Tibial artery (tissue), 4 donors: ENCODE measurements around the gene COMMD3.

Experiments
- DNase-seq, 2 donors: peaks; one replicate each; pipeline ENCODE4 v3.0.0-alpha.2; 2019
- H3K27ac ChIP-seq, 2 donors: fragments of 200-600 bp; sonication (generic) in 1 of 2; 1 replicate in 1 of 2; 2 replicates in 1 of 2; pipeline ENCODE4 v1.5.1; 2018 to 2019; ENCODE audit warnings: mild to moderate bottlenecking in 1 of 2
- H3K27me3 ChIP-seq, 2 donors: fragments of 200-600 bp; sonication (generic) in 1 of 2; one replicate each; pipeline versions ENCODE4 v1.5.1 to v1.6.0; 2016 to 2019
- H3K36me3 ChIP-seq, 3 donors: fragments of 200-600 bp; sonication (generic) in 2 of 3; one replicate each; pipeline ENCODE4 v1.5.1; 2016 to 2019; ENCODE audit warnings: mild to moderate bottlenecking in 2 of 3
- H3K4me1 ChIP-seq, 4 donors: fragments of 200-600 bp; sonication (generic) in 2 of 4; 1 replicate in 3 of 4; 2 replicates in 1 of 4; pipeline ENCODE4 v1.5.1; 2016 to 2019
- H3K4me3 ChIP-seq, 2 donors: fragments of 200-600 bp; sonication (generic) in 1 of 2; 1 replicate in 1 of 2; 2 replicates in 1 of 2; pipeline ENCODE4 v1.5.1; 2018 to 2019; ENCODE audit warnings: mild to moderate bottlenecking in 2 of 2
- H3K9me3 ChIP-seq, 3 donors: fragments of 200-600 bp; sonication (generic) in 1 of 3; one replicate each; pipeline ENCODE4 v1.5.1; 2016 to 2019
- CTCF ChIP-seq, 2 experiments: fragments of 200-600 bp in 1 of 2; fragments of 450-650 bp in 1 of 2; IDR thresholded peaks; one replicate each; pipeline ENCODE4 v1.5.1; 2017 to 2019; ENCODE audit warnings: antibody characterized with exemption in 2 of 2, mild to moderate bottlenecking in 1 of 2, moderate library complexity in 1 of 2
- intact Hi-C: fragments of 100-400 bp; cut with DNase I; formaldehyde crosslinking; loops from one replicate; pipeline ENCODE4 v1.15.0; 2023; ENCODE audit warnings: low total_unique reads

The COMMD3 gene

DNA sequence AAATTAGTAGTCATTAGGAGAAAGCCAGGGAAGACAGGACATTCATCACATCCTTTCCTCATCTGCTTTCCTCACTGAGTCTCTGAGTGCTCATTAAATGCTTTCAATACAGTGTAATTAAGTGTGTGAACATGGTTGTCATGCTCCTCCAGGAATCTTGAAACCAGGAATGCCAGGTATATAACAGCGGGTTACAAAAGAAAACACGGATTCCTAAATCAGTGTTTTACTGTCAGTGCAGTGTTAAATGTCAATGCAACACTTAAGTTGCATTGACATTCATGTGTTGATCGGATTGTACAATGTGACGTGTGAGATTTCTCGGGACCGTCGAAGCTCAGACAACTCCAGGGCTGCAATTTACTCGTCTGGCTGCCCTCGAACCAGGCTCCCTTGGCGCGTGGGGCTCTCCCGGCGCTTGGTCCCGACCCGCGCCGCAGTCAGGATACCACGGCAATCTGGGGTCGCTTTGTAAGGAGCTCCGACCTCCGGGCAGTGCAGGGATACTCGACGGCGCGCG lies 28.7 kb downstream of the COMMD3 start:
- Histone ChIP-seq H3K4me3 (peak overlapping the region in 1 of 2 donors; percentile 3), H3K36me3 (no peaks in the 10 kb centered on the region), H3K9me3 (peaks cover 0 to 7% (median 0%) of the 10 kb centered on the region in 3 donors), H3K27me3 (peaks cover 12 to 66% of the 10 kb centered on the region in 2 donors), H3K4me1 (peaks cover 0 to 19% (median 11%) of the 10 kb centered on the region in 4 donors), H3K27ac (no peak overlapping the region)
- TF ChIP-seq CTCF (IDR thresholded peaks at IDR 0.05): no peak
- DNase-seq: no peak
- intact Hi-C loops: loop anchor here (10.0 kb wide), 2 partner anchors 90 to 340 kb away; partner anchors contain the start of gene DNAJC1

DNA sequence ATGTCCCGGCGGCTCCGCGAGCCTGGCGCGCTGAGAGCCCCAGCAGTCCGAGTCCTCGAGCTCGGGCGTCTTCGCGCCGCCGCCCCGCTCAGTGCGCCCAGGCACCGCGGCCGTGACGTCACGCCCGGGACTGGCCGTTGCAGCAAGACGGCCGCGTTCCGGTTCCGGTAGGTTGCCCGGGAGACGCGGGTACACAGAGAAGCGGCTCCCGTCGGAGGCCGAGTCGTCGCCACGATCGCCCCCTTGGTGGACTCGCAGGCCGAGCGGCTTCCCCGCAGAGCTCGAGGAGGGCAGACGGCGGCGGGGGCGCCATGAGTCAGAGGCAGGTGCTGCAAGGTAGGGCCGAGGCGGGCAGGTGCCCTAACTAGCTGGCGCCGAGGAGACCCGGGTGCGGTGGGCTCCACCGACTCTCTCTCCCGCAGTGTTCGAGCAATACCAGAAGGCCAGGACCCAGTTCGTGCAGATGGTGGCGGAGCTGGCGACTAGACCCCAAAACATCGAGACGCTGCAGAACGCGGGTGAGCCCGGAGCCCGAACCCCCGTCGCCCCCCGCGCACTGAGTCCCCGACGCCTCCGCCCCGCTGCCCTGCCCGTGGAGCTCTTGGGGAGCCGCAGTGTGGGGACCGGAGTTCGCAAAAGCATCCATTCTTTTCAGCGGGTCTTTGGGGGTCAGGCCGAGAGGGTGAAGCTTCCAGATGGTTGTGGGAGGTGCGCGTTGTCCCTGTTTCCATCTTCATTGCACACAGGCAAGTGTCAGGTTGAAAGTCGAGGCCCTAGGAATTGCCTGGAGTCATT lies 29.3 kb downstream of the COMMD3 start, which contains the start of gene SPAG6:
SPAG6 (plus strand) TSS at position 196 of the 795 bp plus-strand sequence; CDS start at position 312, 116 bp downstream.
- H3K4me3 ChIP-seq: peak within 1 kb of the TSS in 1 of 2 donors; percentile 3
- no peak within 1 kb of the TSS for H3K27ac ChIP-seq
- intact Hi-C loops: loop anchor here (10.0 kb wide), 2 partner anchors 89 to 341 kb away; partner anchors contain the start of gene DNAJC1
- no peak for TF ChIP-seq CTCF (IDR thresholded peaks at IDR 0.05)
- H3K9me3 ChIP-seq: peaks cover 0 to 7% (median 0%) of the 10 kb centered on the region in 3 donors
- peaks cover 12 to 66% of the 10 kb centered on the region in 2 donors for H3K27me3 ChIP-seq
- no peaks in the 10 kb centered on the region for H3K36me3 ChIP-seq
- DNase-seq: peak in 1 of 2 donors; percentile 64
- H3K4me1 ChIP-seq: peaks cover 0 to 16% (median 10%) of the 10 kb centered on the region in 4 donors

DNA sequence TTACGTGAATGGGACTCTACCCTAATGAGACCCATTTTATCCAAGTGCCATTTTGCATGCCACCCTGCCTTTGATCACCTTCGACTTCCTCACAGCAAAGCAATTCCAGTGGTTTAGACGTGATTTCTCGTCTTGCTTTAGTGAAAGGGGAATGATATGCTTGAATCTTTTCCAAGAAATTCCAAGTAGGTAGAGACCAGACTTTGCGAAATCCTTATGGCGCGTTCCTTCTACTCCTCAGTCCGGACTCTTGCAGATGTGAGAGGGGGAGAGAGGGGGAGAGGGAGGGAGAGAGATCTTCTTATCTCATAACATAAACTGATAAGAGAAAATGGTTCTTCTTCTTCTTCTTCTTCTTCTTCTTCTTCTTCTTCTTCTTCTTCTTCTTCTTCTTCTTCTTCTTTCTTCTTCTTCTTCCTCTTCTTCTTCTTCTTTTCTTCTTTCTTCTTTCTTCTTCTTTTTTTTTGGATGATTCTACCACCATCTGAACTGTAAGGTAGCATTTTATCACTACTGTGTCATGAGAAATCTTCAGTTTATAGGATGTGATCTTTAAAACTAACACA lies 30.0 kb downstream of the COMMD3 start:
- no peak for DNase-seq
- H3K9me3 ChIP-seq: peaks cover 0 to 7% (median 0%) of the 10 kb centered on the region in 3 donors
- H3K27ac ChIP-seq: no peak overlapping the region
- H3K4me1 ChIP-seq: peaks cover 0 to 13% (median 8%) of the 10 kb centered on the region in 4 donors
- no peak for TF ChIP-seq CTCF (IDR thresholded peaks at IDR 0.05)
- no peak overlapping the region for H3K4me3 ChIP-seq
- H3K27me3 ChIP-seq: peaks cover 12 to 66% of the 10 kb centered on the region in 2 donors
- no peaks in the 10 kb centered on the region for H3K36me3 ChIP-seq
- intact Hi-C loops: loop anchor here (10.0 kb wide), 2 partner anchors 89 to 341 kb away; partner anchors contain the start of gene DNAJC1

GRCh38 chr10:22349755-22350154 lies 33.6 kb downstream of the COMMD3 start:
- peaks cover 10 to 40% of the 10 kb centered on the region in 2 donors for H3K27me3 ChIP-seq
- intact Hi-C loops: loop anchor here (10.0 kb wide), 2 partner anchors 85 to 345 kb away; partner anchors contain the start of gene DNAJC1
- H3K36me3 ChIP-seq: no peaks in the 10 kb centered on the region
- peaks cover 0 to 8% (median 2%) of the 10 kb centered on the region in 4 donors for H3K4me1 ChIP-seq
- H3K9me3 ChIP-seq: peaks cover 0 to 7% (median 0%) of the 10 kb centered on the region in 3 donors
- no peak for DNase-seq
- no peak overlapping the region for H3K27ac ChIP-seq
- TF ChIP-seq CTCF (IDR thresholded peaks at IDR 0.05): no peak
- no peak overlapping the region for H3K4me3 ChIP-seq

DNA sequence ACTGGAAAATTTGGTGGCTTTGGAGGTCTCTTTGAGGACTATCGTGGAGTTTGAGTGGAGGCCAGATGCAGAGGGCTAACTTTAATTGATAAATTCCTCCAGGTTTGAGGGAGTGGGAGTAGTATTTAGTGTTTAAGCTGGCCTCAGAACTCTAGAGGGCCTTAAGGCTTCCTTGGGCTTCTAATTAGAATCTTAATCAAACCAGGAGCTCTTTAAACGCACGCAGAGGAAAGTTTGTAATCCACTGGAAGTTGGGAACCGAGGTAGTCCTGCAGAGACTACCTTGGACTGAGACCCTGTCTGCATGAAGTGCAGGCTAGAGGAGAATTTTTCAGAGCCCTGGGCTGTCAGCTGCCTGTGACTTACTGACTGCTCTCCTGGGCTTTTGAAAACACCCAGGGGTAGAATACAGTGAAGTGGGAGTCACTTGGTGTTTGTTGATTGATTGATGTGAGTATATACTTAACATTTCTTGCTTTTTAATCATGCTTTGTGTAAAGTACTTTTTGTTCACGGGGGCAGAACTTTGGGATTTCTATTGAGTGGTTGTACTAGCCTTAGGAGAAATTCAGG lies 35.0 kb downstream of the COMMD3 start:
- DNase-seq: no peak
- H3K27ac ChIP-seq: no peak overlapping the region
- no peaks in the 10 kb centered on the region for H3K9me3 ChIP-seq
- no peak for TF ChIP-seq CTCF (IDR thresholded peaks at IDR 0.05)
- H3K4me3 ChIP-seq: no peak overlapping the region
- H3K27me3 ChIP-seq: peaks cover 0 to 25% of the 10 kb centered on the region in 2 donors
- H3K4me1 ChIP-seq: no peaks in the 10 kb centered on the region
- intact Hi-C loops: no loop called here
- no peaks in the 10 kb centered on the region for H3K36me3 ChIP-seq
